ENCODE results near the gene SLFN5. TPM values are rescaled to one million over a fixed set of nuclear protein-coding genes. Genes with fewer than 3 reads are reported as not detected.

Gene SLFN5
- total and polyA plus RNA-seq, 10 donors, result 3.2 to 110 (median 71.0) TPM

DNA sequence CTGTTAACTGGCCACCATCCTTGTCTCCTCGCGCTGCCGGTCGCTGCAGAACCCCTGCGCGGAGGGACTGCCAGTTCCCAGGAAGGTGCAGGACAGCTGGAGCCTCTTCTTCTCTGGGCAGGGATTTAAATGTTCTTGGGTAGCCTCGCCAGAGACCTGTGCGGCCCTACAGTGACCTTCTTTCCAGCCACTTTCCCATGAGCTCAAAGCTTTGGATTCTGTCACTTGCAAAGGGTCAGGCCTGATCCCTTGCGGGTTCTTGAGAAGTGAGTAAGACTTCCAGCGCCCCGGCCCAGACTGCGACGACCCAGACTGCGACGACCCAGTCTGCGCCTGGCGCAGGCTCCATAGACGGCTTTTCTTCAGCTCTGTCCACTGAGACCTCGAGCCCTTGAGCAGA lies 1.4 kb upstream of the SLFN5 start:
- intact Hi-C loops (cut with DNase I; ENCODE audit: low total_unique reads), result loop anchor here (10.0 kb wide), 2 partner anchors 67 to 293 kb away; partner anchors contain the start of gene SLFN12L
- Histone ChIP-seq H3K4me3 (peak overlapping the region; percentile 60 to 83 (median 77)), H3K27ac (peak overlapping the region; percentile 87 to 97 (median 95)), H3K4me1 (peaks cover 23 to 91% (median 54%) of the 10 kb centered on the region in 6 donors), H3K9me3 (no peaks in the 10 kb centered on the region), H3K36me3 (no peaks in the 10 kb centered on the region), H3K27me3 (replicated peaks in 1 of 7) (no peaks in the 10 kb centered on the region)
- WGBS, 5 donors, result 73 to 91% (median 84%) methylated on average over 19 of the region's 19 CpGs
- TF ChIP-seq, protein P1, sequence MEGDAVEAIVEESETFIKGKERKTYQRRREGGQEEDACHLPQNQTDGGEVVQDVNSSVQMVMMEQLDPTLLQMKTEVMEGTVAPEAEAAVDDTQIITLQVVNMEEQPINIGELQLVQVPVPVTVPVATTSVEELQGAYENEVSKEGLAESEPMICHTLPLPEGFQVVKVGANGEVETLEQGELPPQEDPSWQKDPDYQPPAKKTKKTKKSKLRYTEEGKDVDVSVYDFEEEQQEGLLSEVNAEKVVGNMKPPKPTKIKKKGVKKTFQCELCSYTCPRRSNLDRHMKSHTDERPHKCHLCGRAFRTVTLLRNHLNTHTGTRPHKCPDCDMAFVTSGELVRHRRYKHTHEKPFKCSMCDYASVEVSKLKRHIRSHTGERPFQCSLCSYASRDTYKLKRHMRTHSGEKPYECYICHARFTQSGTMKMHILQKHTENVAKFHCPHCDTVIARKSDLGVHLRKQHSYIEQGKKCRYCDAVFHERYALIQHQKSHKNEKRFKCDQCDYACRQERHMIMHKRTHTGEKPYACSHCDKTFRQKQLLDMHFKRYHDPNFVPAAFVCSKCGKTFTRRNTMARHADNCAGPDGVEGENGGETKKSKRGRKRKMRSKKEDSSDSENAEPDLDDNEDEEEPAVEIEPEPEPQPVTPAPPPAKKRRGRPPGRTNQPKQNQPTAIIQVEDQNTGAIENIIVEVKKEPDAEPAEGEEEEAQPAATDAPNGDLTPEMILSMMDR (IDR thresholded peaks at IDR 0.05 in 8 of 11, conservative IDR thresholded peaks at IDR 0.05 in 3 of 11), result no peak
- no peak for TF ChIP-seq POLR2AphosphoS5 (IDR thresholded peaks at IDR 0.05)
- TF ChIP-seq POLR2A (IDR thresholded peaks at IDR 0.05), result no peak
- peak; percentile 77 for DNase-seq

DNA sequence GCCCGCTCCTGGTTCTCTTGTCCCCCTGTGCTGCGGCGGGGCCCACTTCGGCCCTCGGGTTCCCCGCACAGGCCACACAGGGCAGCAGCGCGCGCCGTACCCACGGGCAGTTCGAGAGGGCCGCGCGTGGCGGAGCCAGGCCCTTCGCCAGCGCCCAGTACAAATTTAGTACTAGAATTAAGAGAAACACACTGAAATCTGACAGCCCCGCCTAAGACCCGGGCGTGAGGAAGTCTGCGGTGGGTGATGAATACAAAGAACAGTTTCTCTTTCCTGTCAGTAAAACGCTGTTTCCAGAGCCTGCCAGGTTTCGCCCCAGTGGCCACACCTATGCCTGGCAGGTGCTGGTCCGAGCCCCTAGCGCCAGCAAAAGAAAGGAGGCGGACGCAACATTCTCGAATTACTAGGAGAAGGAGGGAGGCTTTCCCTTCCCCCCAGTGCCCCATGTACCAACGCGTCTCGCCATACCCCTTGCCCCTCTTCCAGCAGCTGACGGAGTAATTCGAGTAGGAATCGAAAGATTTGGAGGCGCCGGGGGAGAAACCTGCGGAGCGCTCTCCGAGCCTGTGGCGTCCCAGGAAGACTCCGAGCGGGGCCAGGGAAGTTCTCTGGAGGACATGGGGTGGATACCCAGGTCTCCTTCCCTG lies 591 bp upstream of the SLFN5 start:
- TF ChIP-seq POLR2AphosphoS5 (IDR thresholded peaks at IDR 0.05) (peak; percentile 39 to 80 (median 55)), POLR2A (IDR thresholded peaks at IDR 0.05) (peak in 1 of 3 donors; percentile 11)
- TF ChIP-seq, protein P1 (IDR thresholded peaks at IDR 0.05 in 8 of 11, conservative IDR thresholded peaks at IDR 0.05 in 3 of 11), result peak; percentile 28 to 75 (median 61)
- Histone ChIP-seq H3K36me3 (peaks cover 0 to 4% (median under 1%) of the 10 kb centered on the region in 6 donors), H3K9me3 (no peaks in the 10 kb centered on the region), H3K27ac (peak overlapping the region; percentile 87 to 97 (median 95)), H3K27me3 (replicated peaks in 1 of 7) (no peaks in the 10 kb centered on the region), H3K4me1 (peaks cover 23 to 91% (median 62%) of the 10 kb centered on the region in 6 donors), H3K4me3 (peak overlapping the region; percentile 60 to 83 (median 77))
- 1 to 4% (median 2%) methylated on average over 21 to 43 of the region's 43 CpGs for WGBS, 5 donors
- intact Hi-C loops (cut with DNase I; ENCODE audit: low total_unique reads), result loop anchor here (10.0 kb wide), 2 partner anchors 67 to 293 kb away; partner anchors contain the start of gene SLFN12L
- DNase-seq, result peak; percentile 92

DNA sequence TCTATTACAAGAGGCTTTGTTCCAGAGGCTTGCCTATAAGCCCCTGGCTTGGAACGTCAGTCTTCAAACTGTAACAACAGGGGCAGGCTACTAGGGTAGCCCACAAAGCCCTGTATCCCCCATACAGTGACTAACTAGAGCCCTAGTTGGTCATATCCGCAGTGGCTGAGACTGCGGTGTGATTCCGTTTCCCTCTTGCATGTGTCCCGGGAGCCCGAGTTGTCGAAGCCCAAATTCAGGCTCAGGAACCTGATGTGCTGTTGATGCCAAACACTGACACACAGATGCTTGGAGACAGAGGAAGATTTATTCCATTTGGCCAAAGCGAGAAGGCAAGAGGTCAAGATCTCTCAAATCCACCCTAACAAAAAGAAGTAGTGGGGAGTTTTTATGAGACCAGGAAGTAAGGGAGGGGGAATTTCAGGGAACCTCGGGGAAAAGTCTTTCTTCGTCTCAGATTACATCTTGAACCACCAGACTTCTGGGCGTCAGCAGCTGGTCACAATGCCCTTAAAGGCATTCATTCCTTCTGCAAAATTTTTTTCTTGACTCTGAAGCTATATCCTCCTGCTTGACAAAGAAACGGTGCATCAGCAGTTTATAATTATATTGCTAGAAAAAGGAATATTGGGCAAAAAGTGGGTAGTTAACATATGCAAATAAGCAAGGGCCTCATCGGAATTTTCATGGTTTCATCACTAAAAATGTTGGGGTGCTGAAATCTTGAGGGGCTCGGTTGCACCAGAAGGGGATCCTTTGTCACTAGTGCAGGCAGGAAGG lies 879 bp downstream of the SLFN5 start:
- Histone ChIP-seq H3K27ac (peak overlapping the region; percentile 87 to 97 (median 95)), H3K4me1 (peaks cover 23 to 92% (median 70%) of the 10 kb centered on the region in 6 donors), H3K36me3 (peaks cover 0 to 19% (median 10%) of the 10 kb centered on the region in 6 donors), H3K4me3 (peak overlapping the region; percentile 60 to 83 (median 77)), H3K27me3 (replicated peaks in 1 of 7) (no peaks in the 10 kb centered on the region), H3K9me3 (no peaks in the 10 kb centered on the region)
- intact Hi-C loops (cut with DNase I; ENCODE audit: low total_unique reads), result loop anchor here (10.0 kb wide), 2 partner anchors 69 to 291 kb away; partner anchors contain the start of gene SLFN12L
- TF ChIP-seq POLR2AphosphoS5 (IDR thresholded peaks at IDR 0.05), result peak in 1 of 3 donors; percentile 57
- TF ChIP-seq, protein P1 (IDR thresholded peaks at IDR 0.05 in 8 of 11, conservative IDR thresholded peaks at IDR 0.05 in 3 of 11), result no peak
- DNase-seq, result peak; percentile 81
- 1 to 8% (median 4%) methylated on average over 11 to 14 of the region's 14 CpGs for WGBS, 5 donors

Measured in spleen (tissue), 11 donors.